ENCODE results near the gene APOL6. TPM values are rescaled to one million over a fixed set of nuclear protein-coding genes. Genes with fewer than 3 reads are reported as not detected.

APOL6 gene
- total and polyA plus RNA-seq, 2 of the 13 experiments (the other 11 are each of a cell fraction or from before 2014, with no cell fraction given), result 5.2 to 7.5 TPM

DNA sequence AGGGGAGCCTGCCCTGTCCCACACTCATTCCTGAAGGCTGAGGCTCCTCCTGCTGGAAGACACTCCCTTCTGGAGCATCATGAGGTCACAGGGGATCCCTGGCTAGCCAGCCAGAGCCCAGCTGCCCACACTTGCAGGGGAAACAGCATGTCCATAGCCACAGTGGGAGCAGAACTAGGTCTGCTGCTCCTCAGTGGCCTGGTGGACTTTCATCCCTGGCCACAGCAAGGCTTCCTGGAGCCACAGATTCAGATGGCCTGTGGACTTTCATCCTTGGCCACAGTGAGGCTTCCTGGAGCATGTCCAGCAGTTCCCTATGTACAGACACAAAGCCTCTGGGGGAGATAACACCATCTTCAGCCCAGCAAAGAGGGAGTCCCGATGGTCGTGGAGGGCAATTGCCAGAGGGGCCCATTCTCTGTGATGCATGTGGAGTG is 5.9 kb upstream of the APOL6 start (continued):
- no peak for TF ChIP-seq SETDB1 (CRISPR knock-in tag; IDR thresholded peaks at IDR 0.05; ENCODE audit: borderline replicate concordance)
- no peak for TF ChIP-seq DNMT1 (CRISPR knock-in tag; IDR thresholded peaks at IDR 0.05)
- TF ChIP-seq THAP8 (CRISPR knock-in tag; IDR thresholded peaks at IDR 0.05; ENCODE audit: borderline replicate concordance), result no peak
- TF ChIP-seq ZNF253 (CRISPR knock-in tag; IDR thresholded peaks at IDR 0.05; ENCODE audit: borderline replicate concordance), result no peak
- TF ChIP-seq SSRP1 (CRISPR knock-in tag; IDR thresholded peaks at IDR 0.05), result no peak
- TF ChIP-seq GABPB1 (CRISPR knock-in tag; IDR thresholded peaks at IDR 0.05), result peak; percentile 37; the same call in 1 of the 2 replicates
- no peak for TF ChIP-seq ZNF335 (CRISPR knock-in tag; IDR thresholded peaks at IDR 0.05)
- no peak for TF ChIP-seq NFKBIZ (CRISPR knock-in tag; IDR thresholded peaks at IDR 0.05)
- TF ChIP-seq DZIP1 (CRISPR knock-in tag; IDR thresholded peaks at IDR 0.05), result no peak
- no peak for TF ChIP-seq USF2 (IDR thresholded peaks at IDR 0.05; ENCODE audit: low read depth, low read length)
- TF ChIP-seq USF2 (CRISPR knock-in tag; IDR thresholded peaks at IDR 0.05; ENCODE audit: borderline replicate concordance), result no peak
- TF ChIP-seq PHB2 (IDR thresholded peaks at IDR 0.05; ENCODE audit: partially characterized antibody), result no peak
- TF ChIP-seq SRY (CRISPR knock-in tag; IDR thresholded peaks at IDR 0.05), result no peak
- no peak for TF ChIP-seq NFE2 (CRISPR knock-in tag; IDR thresholded peaks at IDR 0.05)
- peak; percentile 56; the same call in 1 of the 2 replicates for TF ChIP-seq ELF1 (CRISPR knock-in tag; IDR thresholded peaks at IDR 0.05)
- TF ChIP-seq ZNF414 (CRISPR knock-in tag; IDR thresholded peaks at IDR 0.05), result no peak
- TF ChIP-seq TFDP2 (CRISPR knock-in tag; IDR thresholded peaks at IDR 0.05), result no peak
- no peak for TF ChIP-seq NR2C2 (CRISPR knock-in tag; IDR thresholded peaks at IDR 0.05; ENCODE audit: borderline replicate concordance)
- TF ChIP-seq ZBTB42 (CRISPR knock-in tag; IDR thresholded peaks at IDR 0.05), result no peak
- TF ChIP-seq MATR3 (CRISPR knock-in tag; IDR thresholded peaks at IDR 0.05), result no peak
- TF ChIP-seq KDM1A (CRISPR knock-in tag; IDR thresholded peaks at IDR 0.05), result no peak
- TF ChIP-seq CBX1 (IDR thresholded peaks at IDR 0.05; ENCODE audit: low read depth), result no peak
- no peak for TF ChIP-seq SALL2 (CRISPR knock-in tag; IDR thresholded peaks at IDR 0.05)
- TF ChIP-seq, protein P1, sequence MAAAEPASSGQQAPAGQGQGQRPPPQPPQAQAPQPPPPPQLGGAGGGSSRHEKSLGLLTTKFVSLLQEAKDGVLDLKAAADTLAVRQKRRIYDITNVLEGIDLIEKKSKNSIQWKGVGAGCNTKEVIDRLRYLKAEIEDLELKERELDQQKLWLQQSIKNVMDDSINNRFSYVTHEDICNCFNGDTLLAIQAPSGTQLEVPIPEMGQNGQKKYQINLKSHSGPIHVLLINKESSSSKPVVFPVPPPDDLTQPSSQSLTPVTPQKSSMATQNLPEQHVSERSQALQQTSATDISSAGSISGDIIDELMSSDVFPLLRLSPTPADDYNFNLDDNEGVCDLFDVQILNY (CRISPR knock-in tag; conservative IDR thresholded peaks at IDR 0.05), result no peak
- no peak for TF ChIP-seq STAG1 (CRISPR knock-in tag; IDR thresholded peaks at IDR 0.05)
